GM04503 (cell line): ENCODE measurements around the gene TMEM63B.
"Not testable (repeated sequence)": the region's sequence is repeated elsewhere in the genome, so short reads cannot be mapped to it uniquely, and the experiment has no call there.

Source experiments
- DNase-seq: peaks from one replicate; pipeline ENCODE4 v3.0.0-alpha.2; 2012; ENCODE audit warnings: low read depth

TMEM63B gene

GRCh38 chr6:44193307-44193910, 66.1 kb downstream of the TMEM63B start:
- no peak for DNase-seq

GRCh38 chr6:44194326-44194725, 67.0 kb downstream of the TMEM63B start:
- DNase-seq, result no peak

GRCh38 chr6:44196351-44196750, 69.0 kb downstream of the TMEM63B start:
- DNase-seq, result not testable (repeated sequence)

DNA sequence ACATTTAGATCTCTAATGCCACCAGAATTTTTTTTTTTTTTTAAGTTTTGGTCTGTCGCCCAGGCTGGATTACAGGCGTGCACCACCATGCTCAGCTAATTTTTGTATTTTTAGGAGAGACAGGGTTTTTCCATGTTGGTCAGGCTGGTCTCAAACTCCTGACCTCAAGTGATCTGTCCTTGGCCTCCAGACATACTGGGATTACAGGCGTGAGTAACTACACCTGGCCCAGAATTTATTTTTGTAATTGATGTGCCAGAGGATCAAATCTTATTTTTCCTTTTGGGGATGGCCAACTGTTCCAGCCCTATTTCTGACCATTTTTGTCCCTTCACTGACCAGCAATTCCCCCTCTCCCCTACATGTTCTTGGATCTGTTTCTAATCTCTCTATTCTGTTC, 71.3 kb downstream of the TMEM63B start:
- no peak for DNase-seq

DNA sequence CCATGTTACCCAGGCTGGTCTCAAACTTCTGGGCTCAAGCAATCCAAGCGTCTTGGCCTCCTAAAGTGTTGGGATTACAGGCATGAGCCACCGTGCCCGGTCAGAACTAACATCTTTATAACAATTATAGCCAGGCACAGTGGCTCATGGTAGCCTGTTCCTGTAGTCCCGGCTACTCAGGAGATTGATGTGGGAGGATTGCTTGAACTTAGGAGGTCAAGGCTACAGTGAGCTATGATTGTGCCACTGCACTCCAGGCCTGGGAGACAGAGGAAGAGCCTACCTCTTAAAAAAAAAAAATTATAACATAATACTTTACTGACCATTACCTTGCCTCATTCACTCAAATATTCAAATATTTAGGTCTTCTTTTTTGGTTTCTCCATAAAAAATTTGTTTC, 72.5 kb downstream of the TMEM63B start:
- DNase-seq, result no peak

DNA sequence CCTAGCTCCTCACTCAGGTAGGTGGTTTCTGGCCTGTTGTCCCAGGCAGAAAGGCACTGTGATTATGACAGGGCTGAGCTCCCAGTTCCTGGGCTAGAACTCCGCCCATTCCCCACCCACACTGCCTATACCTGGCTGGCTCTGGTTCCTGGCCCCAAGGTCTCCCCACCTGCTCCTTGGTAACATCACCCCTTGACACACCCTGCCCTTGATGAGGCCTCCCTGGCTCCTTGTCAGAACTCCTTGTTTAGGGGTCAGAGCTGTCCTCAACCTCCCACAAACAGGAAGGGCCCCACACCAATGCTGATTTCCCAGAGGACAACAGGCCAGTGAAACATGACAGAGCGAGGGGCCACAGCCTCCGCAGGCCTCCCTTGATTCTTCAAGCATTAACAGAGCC, 73.8 kb downstream of the TMEM63B start:
- no peak for DNase-seq

DNA sequence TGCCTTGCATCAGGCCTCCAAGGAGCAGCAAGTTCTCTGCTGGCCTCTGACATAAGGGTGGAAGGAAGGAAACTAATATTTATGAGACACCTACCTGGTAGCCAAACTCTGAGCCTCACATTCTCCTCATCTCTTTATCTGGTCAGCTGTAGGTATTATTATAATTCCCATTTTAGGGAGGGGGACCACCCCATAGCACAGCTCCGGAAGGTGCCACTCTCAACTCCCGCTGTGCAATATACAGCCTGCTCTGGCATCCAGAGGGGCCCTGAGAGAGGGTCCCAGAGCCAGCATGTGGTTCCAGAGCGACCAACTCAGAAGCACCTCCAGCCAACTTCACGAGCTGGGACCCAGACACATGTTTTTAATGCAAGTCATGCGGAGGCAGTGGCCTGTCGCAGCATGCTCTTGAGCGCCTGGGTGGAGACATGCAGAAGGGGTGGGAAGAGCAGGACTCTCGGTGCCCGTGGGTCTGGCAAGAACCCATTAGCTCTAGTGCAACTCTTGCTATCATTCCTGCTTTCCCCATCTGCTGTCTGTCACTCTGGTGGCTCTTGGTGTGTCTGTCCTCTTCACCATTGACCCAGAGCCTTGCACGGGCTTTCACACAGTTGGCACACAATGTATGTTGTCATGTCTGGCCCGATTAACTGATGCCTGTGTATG, 74.4 kb downstream of the TMEM63B start:
- DNase-seq, result no peak

GRCh38 chr6:44202332-44202971, 75.1 kb downstream of the TMEM63B start:
- DNase-seq, result no peak

DNA sequence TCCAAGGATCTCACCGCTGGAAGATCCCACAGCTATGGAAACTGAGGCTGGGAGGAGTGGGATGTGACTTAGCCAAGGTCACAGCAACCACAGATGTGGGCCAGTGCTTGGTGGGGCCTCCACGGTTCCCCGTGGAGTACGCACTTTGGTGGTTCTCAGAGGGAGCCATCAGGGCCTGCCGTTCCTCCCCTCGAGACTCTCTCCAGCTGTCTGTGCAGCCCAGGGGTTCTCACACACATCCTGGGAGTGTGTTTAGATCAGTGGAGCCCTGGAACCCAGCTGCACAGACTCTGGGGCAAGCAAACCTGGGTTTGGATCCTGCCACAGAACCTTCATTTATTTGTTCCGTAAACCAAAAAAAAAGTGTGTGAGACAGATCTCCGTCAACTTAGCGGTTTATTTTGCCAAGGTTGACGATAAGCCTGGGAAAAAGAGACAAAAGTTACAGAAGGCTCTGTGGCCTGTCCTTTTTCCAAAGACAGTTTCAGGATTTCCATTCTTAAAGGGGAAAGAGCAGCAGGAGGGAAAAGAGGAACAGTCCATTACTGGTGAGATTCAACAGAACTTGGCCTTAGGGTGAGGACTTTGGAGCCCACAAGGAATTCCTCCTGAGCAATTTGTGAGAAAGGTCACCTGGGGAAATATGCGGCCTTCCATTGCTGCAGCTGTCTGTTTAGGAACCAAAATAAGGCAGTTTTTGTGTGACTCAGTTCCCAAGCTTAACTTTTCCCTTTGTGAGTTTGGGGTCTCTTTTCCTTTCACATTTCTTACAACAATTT, 75.8 kb downstream of the TMEM63B start:
- DNase-seq, result no peak

DNA sequence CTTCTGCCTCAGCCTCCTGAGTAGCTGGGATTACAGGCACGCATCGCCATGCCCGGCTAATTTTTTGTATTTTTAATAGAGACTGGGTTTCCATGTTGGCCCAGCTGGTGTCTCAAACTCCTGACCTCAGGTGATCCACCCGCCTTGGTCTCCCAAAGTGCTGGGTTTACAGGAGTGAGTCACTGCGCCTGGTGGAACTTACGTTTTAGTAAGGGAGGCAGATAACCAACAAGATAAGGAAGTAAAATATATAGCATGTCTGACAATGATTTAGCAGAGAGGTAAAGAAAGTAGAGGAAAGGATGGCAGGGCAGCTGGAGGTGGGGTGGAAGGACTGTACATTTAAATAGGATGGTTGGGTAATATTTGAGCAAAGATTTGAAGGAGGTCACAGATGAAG, 76.6 kb downstream of the TMEM63B start:
- no peak for DNase-seq
